Mammary epithelial cell (primary cell): ENCODE data around the gene CDKN2A.

Source experiments
- CTCF ChIP-seq, 2 donors: IDR thresholded peaks in 1 of 2; conservative IDR thresholded peaks in 1 of 2; 2 replicates each; pipeline ENCODE4 v1.5.1; 2011 to 2012; ENCODE audit warnings: inconsistent platforms in 2 of 2, low read length in 2 of 2, mild to moderate bottlenecking in 2 of 2, control low read depth in 1 of 2, low read depth in 1 of 2; ENCODE audit not compliant: insufficient read depth in 1 of 2; ENCODE audit errors: extremely low read depth in 1 of 2
- EZH2 ChIP-seq: IDR thresholded peaks from 2 replicates; pipeline ENCODE4 v1.6.1; 2012; ENCODE audit warnings: low read length, inconsistent platforms, borderline replicate concordance

GRCh38 chr9:22035591-22036011 lies 41.4 kb upstream of the CDKN2A start:
- TF ChIP-seq CTCF (conservative IDR thresholded peaks at IDR 0.05 in 1 of 2, IDR thresholded peaks at IDR 0.05 in 1 of 2; ENCODE audit: extremely low read depth in 1 of 2, insufficient read depth in 1 of 2, low read depth in 1 of 2, low read length in 2 of 2) (no peak), EZH2 (no peak)
